HepG2 (cell line): ENCODE results near the gene C20orf96. TPM values are rescaled to one million over a fixed set of nuclear protein-coding genes. Genes with fewer than 3 reads are reported as not detected.

Source experiments
- CEBPB ChIP-seq: IDR thresholded peaks from 2 replicates; pipeline ENCODE4 v1.6.1; 2011; ENCODE audit warnings: low read depth, low read length, improper control_type of control experiment, borderline replicate concordance
- CHCHD3 ChIP-seq: sonication (generic); formaldehyde crosslinking; IDR thresholded peaks from 2 replicates; pipeline ENCODE4 v1.8.0; 2022; ENCODE audit warnings: mild to moderate bottlenecking, missing genetic modification reagents, moderate library complexity
- GLI4 ChIP-seq: sonication (generic); formaldehyde crosslinking; IDR thresholded peaks from 2 replicates; pipeline ENCODE4 v1.5.1; 2020; ENCODE audit warnings: missing genetic modification reagents, mild to moderate bottlenecking, moderate library complexity, borderline replicate concordance
- GPN1 ChIP-seq: sonication (generic); formaldehyde crosslinking; IDR thresholded peaks from 2 replicates; pipeline ENCODE4 v1.5.1; 2020; ENCODE audit warnings: missing genetic modification reagents, borderline replicate concordance
- HOXA9 ChIP-seq: sonication (generic); formaldehyde crosslinking; IDR thresholded peaks from 2 replicates; pipeline ENCODE4 v1.8.1; 2022; ENCODE audit warnings: missing genetic modification reagents, mild to moderate bottlenecking, moderate library complexity, borderline replicate concordance
- IRX3 ChIP-seq: sonication (generic); formaldehyde crosslinking; IDR thresholded peaks from 2 replicates; pipeline ENCODE4 v1.8.1; 2023; ENCODE audit warnings: mild to moderate bottlenecking, low read depth, missing genetic modification reagents, borderline replicate concordance
- KDM2A ChIP-seq: sonication (generic); formaldehyde crosslinking; IDR thresholded peaks from 2 replicates; pipeline ENCODE4 v1.4.0; 2020; ENCODE audit warnings: low read depth, missing genetic modification reagents, borderline replicate concordance
- MLXIP ChIP-seq: sonication (generic); formaldehyde crosslinking; IDR thresholded peaks from 2 replicates; pipeline ENCODE4 v1.9.0; 2021; ENCODE audit warnings: missing genetic modification reagents, borderline replicate concordance
- MXI1 ChIP-seq: IDR thresholded peaks from 3 replicates; pipeline ENCODE4 v1.6.1; 2012; ENCODE audit warnings: low read depth, low read length, inconsistent platforms, borderline replicate concordance
- RFX1 ChIP-seq: fragments of 450-650 bp; IDR thresholded peaks from 2 replicates; pipeline ENCODE4 v1.6.1; 2017
- WIZ ChIP-seq: sonication (generic); formaldehyde crosslinking; IDR thresholded peaks from 2 replicates; pipeline ENCODE4 v1.5.1; 2020; ENCODE audit warnings: mild to moderate bottlenecking, missing genetic modification reagents
- ZBTB7B ChIP-seq: sonication (generic); formaldehyde crosslinking; IDR thresholded peaks from 2 replicates; pipeline ENCODE4 v1.4.0; 2020; ENCODE audit warnings: missing genetic modification reagents
- ZNF138 ChIP-seq: sonication (generic); formaldehyde crosslinking; IDR thresholded peaks from 2 replicates; pipeline ENCODE4 v1.5.0; 2020; ENCODE audit warnings: mild to moderate bottlenecking, low read depth, missing genetic modification reagents
- ZNF367 ChIP-seq: sonication (generic); formaldehyde crosslinking; IDR thresholded peaks from 2 replicates; pipeline ENCODE4 v1.4.0; 2020; ENCODE audit warnings: missing genetic modification reagents, borderline replicate concordance
- ZNF580 ChIP-seq: IDR thresholded peaks from 2 replicates; pipeline ENCODE4 v1.6.1; 2016; ENCODE audit warnings: low read depth, borderline replicate concordance
- ZNF850 ChIP-seq: sonication (generic); formaldehyde crosslinking; conservative IDR thresholded peaks from 2 replicates; pipeline ENCODE4 v1.9.0; 2021; ENCODE audit warnings: mild to moderate bottlenecking, missing genetic modification reagents
- ZNF879 ChIP-seq: sonication (generic); formaldehyde crosslinking; IDR thresholded peaks from 2 replicates; pipeline ENCODE4 v1.8.1; 2023; ENCODE audit warnings: missing genetic modification reagents
- polyA plus RNA-seq, 8 experiments: library from polyadenylated mRNA; depleted of rRNA in 3 of 8; stranded (reverse) in 7 of 8; unstranded in 1 of 8; fragments of >200 nt; fragmentation: Illumina TruSeq in 4 of 8; extraction: Trizol in 4 of 8; gene quantifications; 2 replicates each; pipeline versions ENCODE4 v1.2.1 to v1.2.3, GENCODE V29; 2011 to 2016; ENCODE audit warnings: low read depth in 4 of 8, missing spikeins in 1 of 8, mixed read lengths in 1 of 8; ENCODE audit not compliant: insufficient read depth in 1 of 8
- total RNA-seq, 5 experiments: library from RNA; depleted of rRNA; stranded (reverse); fragments of >200 nt; fragmentation: Illumina TruSeq; extraction: Trizol; gene quantifications; 2 replicates each; pipeline ENCODE4 v1.2.3, GENCODE V29; 2016; ENCODE audit warnings: low read depth in 1 of 5
- TF ChIP-seq, protein P1 (sequence below): sonication (generic); formaldehyde crosslinking; IDR thresholded peaks from 2 replicates; pipeline ENCODE4 v1.5.0; 2020; ENCODE audit warnings: mild to moderate bottlenecking, low read depth, missing genetic modification reagents, borderline replicate concordance
- TF ChIP-seq, protein P2 (sequence below): sonication (generic); formaldehyde crosslinking; IDR thresholded peaks from 2 replicates; pipeline ENCODE4 v1.9.0; 2022; ENCODE audit warnings: missing genetic modification reagents, mild to moderate bottlenecking, borderline replicate concordance
- TF ChIP-seq, protein P3 (sequence below): sonication (generic); formaldehyde crosslinking; IDR thresholded peaks from 2 replicates; pipeline ENCODE4; 2020; ENCODE audit warnings: missing genetic modification reagents, mild to moderate bottlenecking, borderline replicate concordance

Gene C20orf96
- total and polyA plus RNA-seq, 2 of the 13 experiments (the other 11 are each of a cell fraction or from before 2014, with no cell fraction given): 3.8 to 20.6 TPM

DNA sequence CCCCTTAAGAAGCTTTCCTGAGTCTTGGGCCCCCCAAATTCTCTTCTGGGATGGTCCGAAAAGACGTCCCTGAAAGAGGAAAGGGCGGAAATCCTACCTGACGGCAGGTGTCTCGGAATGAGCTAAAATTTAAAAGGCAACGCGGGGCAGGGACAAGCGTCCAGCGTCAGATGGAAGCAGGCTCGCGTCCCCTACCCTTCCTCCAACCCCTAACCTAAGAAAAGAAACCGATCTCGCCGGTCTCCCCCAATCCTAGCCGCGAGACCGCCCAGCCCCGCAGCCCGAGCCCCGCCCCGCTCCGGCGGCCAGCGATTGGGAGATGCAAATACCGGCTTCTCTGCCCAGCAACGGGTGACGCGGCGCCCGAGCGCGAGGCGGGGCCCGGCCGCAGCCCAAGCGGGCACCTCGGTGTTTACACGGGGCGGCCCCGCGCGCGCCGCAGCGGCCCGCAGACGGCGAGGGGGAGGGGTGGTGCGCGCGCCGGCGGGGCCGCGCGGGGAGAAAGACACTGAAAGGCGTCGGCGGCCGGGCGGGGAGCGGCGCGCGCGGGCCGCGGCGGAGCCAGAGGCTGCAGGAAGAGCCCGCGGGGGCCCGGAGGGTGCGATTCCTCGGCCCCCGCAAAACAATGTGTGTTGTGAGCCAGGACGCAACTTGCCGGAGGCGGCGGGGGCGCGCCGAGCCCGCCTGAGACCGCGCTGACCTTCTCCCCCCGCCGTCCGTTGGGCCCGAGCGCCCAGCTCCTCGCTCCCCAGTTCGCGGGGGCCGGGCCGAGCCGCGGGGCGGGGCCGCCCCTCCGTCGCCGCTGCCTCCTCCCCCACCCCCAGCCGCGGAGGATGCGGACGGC, 34.7 kb upstream of the C20orf96 start, which contains the start of gene SOX12 (continued):
- TF ChIP-seq IRX3 (CRISPR knock-in tag) (peak; percentile 50; the same call in 1 of the 2 replicates), ZBTB7B (CRISPR knock-in tag) (no peak; the same call in 1 of the 2 replicates), CHCHD3 (CRISPR knock-in tag) (0 out of 2 replicates have a peak, but pooled peaks have one; percentile 11), ZNF367 (CRISPR knock-in tag) (no peak; the same call in 1 of the 2 replicates), ZNF850 (CRISPR knock-in tag) (no peak; the same call in 1 of the 2 replicates), HOXA9 (no peak), MLXIP (CRISPR knock-in tag) (0 out of 2 replicates have a peak, but pooled peaks have one; percentile 76), WIZ (CRISPR knock-in tag) (peak; percentile 13; the same call in 1 of the 2 replicates), GPN1 (no peak), GLI4 (CRISPR knock-in tag) (no peak), KDM2A (CRISPR knock-in tag) (peak; percentile 46; the same call in 1 of the 2 replicates), ZNF580 (no peak), ZNF138 (CRISPR knock-in tag) (peak; percentile 77), ZNF879 (CRISPR knock-in tag) (no peak; the same call in 1 of the 2 replicates), RFX1 (no peak), CEBPB (no peak), MXI1 (peak; percentile 75; the same call in 1 of the 3 replicates)
- TF ChIP-seq, protein P1, sequence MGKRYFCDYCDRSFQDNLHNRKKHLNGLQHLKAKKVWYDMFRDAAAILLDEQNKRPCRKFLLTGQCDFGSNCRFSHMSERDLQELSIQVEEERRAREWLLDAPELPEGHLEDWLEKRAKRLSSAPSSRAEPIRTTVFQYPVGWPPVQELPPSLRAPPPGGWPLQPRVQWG (CRISPR knock-in tag): no peak; the same call in 1 of the 2 replicates
- TF ChIP-seq, protein P2, sequence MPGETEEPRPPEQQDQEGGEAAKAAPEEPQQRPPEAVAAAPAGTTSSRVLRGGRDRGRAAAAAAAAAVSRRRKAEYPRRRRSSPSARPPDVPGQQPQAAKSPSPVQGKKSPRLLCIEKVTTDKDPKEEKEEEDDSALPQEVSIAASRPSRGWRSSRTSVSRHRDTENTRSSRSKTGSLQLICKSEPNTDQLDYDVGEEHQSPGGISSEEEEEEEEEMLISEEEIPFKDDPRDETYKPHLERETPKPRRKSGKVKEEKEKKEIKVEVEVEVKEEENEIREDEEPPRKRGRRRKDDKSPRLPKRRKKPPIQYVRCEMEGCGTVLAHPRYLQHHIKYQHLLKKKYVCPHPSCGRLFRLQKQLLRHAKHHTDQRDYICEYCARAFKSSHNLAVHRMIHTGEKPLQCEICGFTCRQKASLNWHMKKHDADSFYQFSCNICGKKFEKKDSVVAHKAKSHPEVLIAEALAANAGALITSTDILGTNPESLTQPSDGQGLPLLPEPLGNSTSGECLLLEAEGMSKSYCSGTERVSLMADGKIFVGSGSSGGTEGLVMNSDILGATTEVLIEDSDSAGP (CRISPR knock-in tag): no peak; the same call in 1 of the 2 replicates
- TF ChIP-seq, protein P3, sequence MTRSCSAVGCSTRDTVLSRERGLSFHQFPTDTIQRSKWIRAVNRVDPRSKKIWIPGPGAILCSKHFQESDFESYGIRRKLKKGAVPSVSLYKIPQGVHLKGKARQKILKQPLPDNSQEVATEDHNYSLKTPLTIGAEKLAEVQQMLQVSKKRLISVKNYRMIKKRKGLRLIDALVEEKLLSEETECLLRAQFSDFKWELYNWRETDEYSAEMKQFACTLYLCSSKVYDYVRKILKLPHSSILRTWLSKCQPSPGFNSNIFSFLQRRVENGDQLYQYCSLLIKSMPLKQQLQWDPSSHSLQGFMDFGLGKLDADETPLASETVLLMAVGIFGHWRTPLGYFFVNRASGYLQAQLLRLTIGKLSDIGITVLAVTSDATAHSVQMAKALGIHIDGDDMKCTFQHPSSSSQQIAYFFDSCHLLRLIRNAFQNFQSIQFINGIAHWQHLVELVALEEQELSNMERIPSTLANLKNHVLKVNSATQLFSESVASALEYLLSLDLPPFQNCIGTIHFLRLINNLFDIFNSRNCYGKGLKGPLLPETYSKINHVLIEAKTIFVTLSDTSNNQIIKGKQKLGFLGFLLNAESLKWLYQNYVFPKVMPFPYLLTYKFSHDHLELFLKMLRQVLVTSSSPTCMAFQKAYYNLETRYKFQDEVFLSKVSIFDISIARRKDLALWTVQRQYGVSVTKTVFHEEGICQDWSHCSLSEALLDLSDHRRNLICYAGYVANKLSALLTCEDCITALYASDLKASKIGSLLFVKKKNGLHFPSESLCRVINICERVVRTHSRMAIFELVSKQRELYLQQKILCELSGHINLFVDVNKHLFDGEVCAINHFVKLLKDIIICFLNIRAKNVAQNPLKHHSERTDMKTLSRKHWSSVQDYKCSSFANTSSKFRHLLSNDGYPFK (CRISPR knock-in tag): peak; percentile 48; the same call in 1 of the 2 replicates
